Retinal pigment epithelial cell (primary cell): ENCODE data around the gene CDC123.

Source experiments
- DNase-seq: peaks from one replicate; pipeline ENCODE4 v3.0.0-alpha.2; 2010; ENCODE audit warnings: low read depth
- H3K4me3 ChIP-seq: 2 replicates; pipeline ENCODE4 v1.5.1; 2011; ENCODE audit warnings: mild to moderate bottlenecking, low read length, control low read depth, moderate library complexity
- TF ChIP-seq, protein P1 (sequence below): conservative IDR thresholded peaks from 2 replicates; pipeline ENCODE4 v1.5.1; 2011; ENCODE audit warnings: low read depth, low read length, control low read depth, inconsistent platforms

CDC123 gene

DNA sequence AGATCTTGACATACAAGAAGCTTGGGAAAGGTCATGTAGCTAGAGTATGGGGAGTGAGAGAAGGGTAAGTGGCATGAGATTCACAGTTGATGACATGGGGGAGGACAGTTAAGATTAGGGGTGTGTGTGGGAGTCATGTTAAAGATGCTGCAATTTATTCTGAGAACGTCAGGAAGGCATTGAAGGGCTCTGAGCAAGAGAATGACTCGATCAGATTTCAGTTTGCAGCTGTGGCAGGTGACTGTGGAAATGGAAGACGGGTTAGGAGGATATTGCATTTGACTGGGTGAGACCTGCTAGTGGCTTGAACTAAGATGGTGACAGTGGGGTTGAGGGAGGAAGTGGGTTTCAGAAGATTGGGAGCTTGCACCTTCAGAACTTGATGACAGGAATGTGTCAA is 5.6 kb downstream of the CDC123 start:
- DNase-seq, result no peak

DNA sequence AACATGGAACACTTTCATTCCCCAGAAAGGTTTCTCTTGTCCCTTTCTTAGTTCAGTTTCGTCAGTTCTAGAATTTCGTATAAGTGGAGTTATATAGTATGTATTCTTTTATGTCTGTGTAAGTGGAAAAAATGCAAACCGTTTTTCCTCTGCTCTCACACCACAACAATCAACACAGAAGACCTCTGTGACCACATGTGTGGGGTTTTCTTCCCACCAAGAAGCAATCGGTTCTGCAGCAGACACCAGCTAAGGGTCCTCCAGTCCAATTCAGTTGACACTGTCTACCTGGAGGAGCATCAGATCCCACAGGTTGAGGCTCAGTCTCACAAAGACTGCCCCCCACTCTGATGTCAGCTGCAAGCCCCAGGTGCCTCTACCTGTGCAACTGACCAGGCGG is 6.2 kb downstream of the CDC123 start:
- H3K4me3 ChIP-seq, result no peak overlapping the region
- DNase-seq, result no peak
- TF ChIP-seq, protein P1, sequence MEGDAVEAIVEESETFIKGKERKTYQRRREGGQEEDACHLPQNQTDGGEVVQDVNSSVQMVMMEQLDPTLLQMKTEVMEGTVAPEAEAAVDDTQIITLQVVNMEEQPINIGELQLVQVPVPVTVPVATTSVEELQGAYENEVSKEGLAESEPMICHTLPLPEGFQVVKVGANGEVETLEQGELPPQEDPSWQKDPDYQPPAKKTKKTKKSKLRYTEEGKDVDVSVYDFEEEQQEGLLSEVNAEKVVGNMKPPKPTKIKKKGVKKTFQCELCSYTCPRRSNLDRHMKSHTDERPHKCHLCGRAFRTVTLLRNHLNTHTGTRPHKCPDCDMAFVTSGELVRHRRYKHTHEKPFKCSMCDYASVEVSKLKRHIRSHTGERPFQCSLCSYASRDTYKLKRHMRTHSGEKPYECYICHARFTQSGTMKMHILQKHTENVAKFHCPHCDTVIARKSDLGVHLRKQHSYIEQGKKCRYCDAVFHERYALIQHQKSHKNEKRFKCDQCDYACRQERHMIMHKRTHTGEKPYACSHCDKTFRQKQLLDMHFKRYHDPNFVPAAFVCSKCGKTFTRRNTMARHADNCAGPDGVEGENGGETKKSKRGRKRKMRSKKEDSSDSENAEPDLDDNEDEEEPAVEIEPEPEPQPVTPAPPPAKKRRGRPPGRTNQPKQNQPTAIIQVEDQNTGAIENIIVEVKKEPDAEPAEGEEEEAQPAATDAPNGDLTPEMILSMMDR, result no peak

More for the DNA sequence above, 5.6 kb downstream of the CDC123 start:
- H3K4me3 ChIP-seq, result no peak overlapping the region
- TF ChIP-seq, protein P1, result no peak

DNA sequence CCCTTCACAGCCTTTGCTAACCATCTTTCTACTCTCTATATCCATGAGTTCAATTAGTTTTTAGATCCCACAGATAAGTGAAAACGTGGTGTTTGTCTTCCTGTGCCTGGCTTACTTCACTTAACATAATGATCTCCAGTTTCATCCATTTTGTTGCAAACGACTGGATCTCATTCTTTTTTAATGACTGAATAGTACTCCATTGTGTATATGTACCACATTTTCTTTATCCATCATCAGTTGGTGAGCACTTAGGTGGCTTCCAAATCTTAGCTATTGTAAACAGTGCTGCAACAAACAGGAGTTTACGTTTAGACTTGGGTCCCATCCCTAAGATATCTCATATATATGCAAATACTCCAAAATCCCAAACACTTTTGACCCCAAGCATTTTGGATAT is 9.1 kb downstream of the CDC123 start:
- no peak overlapping the region for H3K4me3 ChIP-seq
- TF ChIP-seq, protein P1, result no peak
- no peak for DNase-seq

DNA sequence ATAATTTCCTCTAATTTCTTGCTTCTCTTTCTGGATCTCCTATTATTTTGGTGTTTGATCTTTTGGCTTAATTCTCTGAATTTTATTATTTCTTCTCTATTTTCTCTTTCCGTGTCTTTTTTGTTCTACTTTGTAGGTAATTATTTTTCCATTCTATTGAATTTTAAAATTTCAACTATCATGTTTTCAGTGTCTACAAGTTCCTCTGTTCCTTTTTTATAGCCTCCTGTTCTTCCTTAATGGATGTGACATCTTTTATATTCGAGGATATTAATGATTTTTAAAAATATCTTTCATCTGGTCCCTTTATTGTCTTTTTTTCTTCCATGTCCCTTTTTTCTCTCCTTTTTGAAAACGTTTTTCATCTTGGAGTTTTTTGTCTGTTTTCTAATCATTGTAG is 11.1 kb downstream of the CDC123 start:
- no peak for DNase-seq
- TF ChIP-seq, protein P1, result no peak
- no peak overlapping the region for H3K4me3 ChIP-seq

DNA sequence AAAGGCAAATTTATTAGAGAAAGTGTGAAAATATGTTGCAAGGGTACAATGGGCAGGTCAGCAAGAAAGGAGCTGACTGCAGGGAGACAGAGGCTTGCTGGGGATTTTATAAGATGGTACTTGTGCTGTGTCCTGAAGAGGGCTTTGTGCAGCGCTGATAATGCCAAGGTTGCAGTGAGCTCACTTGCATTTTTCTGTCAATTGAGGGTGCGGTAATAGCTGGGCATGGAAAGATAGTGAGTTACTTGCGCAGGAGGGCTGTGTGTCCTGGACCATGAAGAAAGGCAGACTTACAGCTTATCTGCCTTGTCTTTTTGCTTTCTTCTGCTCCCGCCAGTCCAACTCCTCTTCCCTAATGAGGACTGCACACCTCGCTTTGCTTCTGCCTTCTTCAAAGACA is 12.5 kb downstream of the CDC123 start:
- TF ChIP-seq, protein P1, result no peak
- H3K4me3 ChIP-seq, result no peak overlapping the region
- DNase-seq, result no peak

DNA sequence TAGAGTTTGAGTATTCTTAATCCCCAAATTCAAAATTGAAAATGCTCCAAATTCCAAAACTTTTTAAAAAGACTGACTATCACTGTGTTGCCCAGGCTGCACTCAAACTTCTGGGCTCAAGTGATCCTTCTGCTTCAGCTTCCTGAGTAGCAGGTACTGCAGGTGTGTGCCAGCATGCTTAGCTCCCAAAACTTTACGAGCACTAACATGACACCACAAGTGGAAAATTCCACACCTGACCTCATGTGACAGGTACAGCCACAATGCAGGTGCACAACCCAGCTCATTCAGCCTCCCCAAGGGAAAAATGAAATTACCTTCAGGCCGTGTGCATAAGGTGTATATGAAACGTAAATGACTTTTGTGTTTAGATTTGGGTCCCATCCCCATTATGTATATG is 16.5 kb downstream of the CDC123 start:
- no peak for DNase-seq
- H3K4me3 ChIP-seq, result no peak overlapping the region
- TF ChIP-seq, protein P1, result no peak

DNA sequence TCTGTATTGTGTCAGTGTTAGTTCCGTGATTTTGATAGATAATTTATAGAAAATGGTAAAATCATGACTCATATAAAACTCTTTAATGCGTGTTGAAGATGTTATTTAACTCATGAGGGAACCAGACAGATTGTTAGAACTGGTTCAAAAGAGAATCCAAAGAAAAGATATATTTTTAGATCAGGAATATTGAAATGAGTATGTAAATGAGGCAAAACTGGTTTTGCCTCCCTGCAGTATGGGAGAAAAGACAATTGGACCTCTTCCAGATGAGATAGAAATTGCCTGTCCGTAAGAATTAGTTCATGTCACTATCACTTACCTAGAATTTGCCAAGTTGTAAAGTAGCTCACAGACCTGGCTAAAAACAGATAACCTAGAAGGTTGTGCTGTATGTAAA is 17.6 kb downstream of the CDC123 start:
- no peak overlapping the region for H3K4me3 ChIP-seq
- TF ChIP-seq, protein P1, result no peak
- no peak for DNase-seq
